Right renal cortex interstitium (tissue), 3 donors: ENCODE data around the gene PRDM16. TPM values are rescaled to one million over a fixed set of nuclear protein-coding genes. Genes with fewer than 3 reads are reported as not detected.
A peak's percentile ranks its signal among the peaks of the same experiment; 100 is the strongest.

Experiments used
- DNase-seq, 3 donors: peaks; one replicate each; pipeline ENCODE4 v3.0.0-alpha.2; 2013; ENCODE audit warnings: low read depth in 3 of 3, low spot score in 2 of 3
- polyA plus RNA-seq, 3 donors: library from polyadenylated mRNA; unstranded; fragments of 120-200 nt; gene quantifications; one replicate each; pipeline ENCODE4 v1.2.1, GENCODE V29; 2013; ENCODE audit not compliant: insufficient read length in 3 of 3

The PRDM16 gene
- polyA plus RNA-seq, 3 donors = 4.8 to 6.6 (median 6.4) TPM

DNA sequence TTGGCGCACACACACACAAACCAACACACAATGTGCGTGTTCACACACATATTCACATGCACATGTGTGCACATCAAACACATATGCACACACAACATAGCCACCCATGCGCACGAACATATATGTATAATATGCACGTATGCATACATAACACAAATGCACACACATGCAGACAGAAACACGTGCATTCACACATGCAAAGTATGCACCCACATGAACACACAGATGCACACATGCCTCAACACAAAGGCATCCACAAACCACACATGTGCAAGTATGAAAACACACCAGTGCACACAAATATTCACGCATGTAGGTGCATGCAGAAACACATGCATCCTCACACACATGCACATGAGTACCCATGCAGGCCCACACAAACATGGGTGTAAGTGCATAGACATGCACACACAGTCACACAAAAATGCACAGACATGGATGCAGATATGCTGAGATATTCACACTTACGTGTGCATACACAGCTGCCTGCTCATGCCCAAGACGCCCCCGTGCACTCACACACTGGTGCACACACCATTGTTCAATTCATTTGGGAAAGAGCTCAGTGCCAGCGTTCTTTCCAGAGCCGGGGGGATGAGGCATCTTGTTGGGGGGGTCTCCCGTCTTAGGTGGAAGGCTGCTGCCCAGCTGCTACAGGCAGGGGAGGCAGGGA, 332.7 kb downstream of the PRDM16 start:
- no peak for DNase-seq

DNA sequence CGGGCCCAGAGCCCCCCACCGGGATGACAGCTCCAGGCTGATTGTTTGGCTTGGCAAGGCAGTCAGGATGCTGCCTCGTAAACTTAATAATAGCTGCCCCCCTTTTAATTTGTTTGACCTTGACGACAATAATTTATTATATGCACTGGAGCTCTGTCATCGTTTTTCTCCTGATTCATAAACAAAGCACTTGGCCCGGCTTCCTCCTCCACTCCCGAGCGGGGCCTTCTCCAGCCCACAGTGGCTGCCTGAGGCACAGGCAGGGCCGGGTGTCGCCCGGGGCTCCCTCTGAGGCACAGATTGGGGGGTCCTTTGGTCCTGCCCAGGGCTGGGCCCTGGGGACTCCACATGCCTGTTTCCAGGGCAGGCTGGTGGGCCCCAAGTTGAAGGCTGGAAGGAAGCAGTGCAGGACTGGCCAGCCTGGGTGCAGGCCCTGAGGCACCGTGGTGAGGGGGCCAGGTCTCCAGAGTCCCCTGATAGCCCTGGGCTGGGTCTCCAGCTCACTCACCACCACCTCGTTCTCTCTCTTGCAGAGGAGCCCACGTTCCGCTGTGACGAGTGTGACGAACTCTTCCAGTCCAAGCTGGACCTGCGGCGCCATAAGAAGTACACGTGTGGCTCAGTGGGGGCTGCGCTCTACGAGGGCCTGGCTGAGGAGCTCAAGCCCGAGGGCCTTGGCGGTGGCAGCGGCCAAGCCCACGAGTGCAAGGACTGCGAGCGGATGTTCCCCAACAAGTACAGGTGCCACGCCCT, 333.4 kb downstream of the PRDM16 start:
- DNase-seq = peak; percentile 33 to 56 (median 54)

DNA sequence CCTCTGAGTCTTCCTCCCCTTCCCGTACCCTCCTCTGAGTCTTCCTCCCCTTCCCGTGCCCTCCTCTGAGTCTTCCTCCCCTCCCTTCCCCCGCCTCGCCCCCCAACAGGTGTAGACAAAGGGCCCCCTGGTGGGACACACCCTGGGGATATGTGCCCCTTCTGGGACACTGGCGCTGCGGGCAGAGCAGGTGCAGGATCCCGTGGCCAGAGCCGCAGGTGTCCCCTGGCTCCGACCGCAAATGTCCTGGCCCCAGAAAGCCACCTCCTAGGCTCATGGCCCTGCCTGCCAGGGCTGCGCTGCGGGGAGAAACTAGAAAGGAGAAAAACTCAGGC, 334.0 kb downstream of the PRDM16 start:
- no peak for DNase-seq

DNA sequence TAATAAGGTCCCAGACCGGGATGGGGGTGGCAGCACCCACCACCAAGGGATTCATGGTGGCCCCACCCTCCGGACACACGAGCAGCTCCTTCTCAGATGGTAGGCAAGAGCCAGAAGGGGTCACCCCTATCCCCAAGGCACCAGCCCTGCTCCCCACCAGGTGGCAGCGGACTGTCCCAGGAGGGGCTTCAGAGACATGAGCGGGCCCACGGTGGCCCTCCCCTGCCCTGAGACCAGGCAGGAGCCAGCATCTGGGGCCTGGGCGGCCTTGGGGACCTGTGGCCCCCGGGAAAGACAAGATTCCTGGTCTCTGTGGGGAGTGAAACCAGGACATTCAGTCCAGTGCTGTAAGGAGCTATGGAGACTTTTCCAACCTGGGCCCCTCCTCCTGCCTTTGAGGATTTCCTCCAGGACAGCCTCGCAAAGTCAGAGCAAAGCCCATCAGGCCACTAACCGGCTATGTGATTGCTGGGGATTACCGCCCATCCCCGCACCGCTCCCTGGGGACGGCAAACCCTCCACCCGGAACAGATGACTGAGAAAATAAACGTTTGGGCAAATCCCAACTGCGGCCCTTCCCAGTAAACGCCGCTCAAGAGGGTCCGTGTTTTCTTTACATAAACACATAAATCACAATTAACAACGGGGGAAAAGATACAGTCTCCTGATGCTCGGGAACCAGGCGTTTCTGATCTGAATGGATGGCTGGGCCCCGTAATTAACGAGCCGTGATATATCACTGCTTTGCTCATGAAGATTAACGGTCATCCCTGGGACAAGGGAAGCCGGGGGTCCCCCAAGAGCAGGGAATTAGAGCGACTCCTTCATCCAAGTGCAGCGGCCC, 334.6 kb downstream of the PRDM16 start:
- no peak for DNase-seq

DNA sequence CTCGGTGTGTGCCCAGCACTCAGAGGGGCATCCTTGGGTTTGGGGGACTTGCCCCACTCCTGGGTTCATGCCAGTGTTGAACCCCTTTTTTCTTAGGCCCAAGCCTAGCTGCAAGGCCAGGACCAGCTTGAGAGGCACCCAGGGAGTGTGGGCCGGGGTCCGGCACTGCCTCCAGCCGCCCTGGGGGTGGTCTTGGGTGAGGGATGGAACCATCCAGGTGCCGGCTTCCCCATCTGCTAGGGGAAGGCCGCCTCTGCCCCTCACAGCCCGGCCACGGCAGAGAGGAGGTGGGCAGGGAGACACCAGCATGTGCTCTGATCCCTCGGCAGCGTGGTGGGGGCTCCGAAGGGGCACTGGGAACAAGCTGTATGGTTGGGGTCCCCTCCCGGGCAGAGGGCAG, 335.3 kb downstream of the PRDM16 start:
- DNase-seq = no peak

DNA sequence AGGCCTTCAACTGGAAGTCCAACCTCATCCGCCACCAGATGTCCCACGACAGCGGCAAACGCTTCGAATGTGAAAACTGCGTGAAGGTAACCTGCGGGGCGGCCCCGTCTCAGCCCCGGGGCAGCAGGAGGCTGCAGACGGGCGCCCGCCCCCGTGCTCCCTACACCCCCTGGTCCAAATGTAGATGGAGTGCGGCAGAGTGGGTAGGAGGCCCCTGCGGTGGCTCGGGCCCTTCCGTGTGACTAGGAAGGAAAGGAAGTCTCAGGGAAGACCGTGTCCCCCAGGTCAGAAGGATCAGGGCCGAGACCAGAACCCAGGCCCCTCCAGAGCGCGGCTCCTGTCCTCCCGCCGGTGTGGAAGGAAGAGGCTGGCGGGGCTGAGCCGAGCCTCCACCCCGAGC, 335.8 kb downstream of the PRDM16 start:
- DNase-seq = no peak

DNA sequence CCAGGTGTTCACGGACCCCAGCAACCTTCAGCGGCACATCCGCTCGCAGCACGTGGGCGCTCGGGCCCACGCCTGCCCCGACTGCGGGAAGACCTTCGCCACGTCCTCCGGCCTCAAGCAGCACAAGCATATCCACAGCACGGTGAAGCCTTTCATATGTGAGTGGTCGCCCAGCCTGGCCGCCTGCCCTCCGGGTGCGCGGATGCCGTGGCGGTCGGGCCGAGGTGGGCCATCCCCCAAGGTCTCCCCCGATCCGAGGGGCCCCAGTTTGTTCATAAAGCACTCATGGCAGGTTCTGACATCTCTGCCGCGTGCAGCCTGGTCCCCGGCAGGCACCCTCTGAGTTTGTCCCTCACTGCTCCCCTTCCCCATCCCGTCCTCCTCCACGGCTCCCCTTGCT, 336.5 kb downstream of the PRDM16 start:
- no peak for DNase-seq

DNA sequence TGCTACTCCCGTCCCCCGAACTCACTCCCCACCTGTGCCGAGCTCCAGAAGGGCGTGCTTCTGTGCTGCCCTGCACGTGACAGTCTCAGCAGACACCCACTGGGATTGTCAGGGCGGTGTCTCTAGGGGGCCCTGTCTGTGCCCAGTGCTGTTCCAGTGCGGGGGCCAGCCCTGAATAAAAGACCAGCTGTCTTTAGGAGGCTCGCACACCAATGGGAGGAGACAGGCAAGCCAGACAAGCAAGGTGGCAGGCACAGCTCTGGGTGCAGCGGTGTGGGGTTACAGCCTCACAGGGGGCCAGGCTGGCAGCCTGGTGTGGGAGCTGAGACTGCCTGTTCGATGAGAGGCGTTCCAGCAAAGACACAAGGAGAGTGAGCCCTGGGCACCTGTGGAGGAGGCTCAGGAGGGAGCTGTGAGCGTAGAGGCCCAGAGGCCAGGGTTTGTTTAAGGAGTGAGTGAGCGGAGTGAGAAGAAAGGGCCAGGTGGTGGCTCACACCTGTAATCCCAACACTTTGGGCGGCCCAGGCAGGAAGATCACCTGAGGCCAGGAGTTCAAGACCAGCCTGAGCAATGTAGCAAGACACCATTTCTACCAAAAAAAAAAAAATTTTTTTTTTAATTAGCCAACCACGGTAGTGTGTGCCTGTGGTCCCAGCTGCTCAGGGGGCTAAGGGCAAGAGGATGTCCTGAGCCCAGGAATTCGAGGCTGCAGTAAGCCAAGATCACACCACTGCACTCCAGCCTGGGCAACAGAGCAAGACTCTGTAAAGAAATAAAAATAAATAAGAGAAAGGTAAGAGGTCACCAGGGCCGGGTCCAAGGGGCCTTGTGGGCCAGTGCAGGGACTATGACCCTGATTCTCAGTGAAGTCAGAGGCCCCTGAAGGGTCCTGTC, 337.2 kb downstream of the PRDM16 start:
- DNase-seq = no peak

DNA sequence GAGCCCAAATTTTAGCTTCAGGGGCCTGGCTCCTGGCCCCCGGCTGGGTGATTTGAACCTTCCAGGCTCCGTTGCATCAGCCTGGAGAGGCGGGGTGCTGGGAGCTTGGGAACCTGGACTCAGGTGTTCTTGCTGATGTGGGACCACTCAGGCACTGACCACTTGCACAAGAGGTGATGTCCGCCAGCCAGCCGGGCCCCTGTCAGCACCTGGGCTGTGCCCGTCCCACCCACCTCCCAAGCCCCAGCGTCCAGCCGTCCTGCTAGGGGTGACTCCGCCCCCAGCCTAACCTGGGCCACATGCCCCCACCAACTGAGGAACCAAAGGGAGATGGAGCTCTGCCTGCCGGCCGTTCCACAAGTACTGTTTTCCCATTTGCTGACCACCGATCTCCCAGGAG, 338.0 kb downstream of the PRDM16 start:
- DNase-seq = no peak

DNA sequence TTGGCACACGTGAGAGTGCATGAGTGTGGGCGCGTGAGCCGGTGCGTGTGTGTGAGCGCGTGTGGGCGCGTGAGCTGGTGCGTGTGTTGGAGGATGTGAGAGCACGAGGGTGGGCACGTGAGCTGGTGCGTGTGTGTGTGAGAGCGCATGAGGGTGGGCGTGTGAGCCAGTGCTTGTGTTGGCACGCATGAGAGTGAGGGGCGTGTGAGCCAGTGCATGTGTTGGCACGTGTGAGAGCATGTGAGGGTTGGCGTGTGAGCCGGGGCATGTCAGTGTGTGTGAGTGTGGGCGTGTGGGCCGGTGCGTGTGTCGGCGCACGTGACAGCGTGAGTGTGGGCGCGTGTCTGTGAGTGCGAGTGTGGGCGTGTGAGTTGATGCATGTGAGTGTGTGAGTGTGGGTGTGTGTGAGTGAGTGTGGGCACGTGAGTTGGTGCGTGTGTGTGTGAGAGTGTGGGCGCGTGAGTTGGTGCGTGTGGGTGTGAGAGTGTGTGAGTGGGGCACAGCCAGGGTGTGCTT, 339.8 kb downstream of the PRDM16 start:
- no peak for DNase-seq

DNA sequence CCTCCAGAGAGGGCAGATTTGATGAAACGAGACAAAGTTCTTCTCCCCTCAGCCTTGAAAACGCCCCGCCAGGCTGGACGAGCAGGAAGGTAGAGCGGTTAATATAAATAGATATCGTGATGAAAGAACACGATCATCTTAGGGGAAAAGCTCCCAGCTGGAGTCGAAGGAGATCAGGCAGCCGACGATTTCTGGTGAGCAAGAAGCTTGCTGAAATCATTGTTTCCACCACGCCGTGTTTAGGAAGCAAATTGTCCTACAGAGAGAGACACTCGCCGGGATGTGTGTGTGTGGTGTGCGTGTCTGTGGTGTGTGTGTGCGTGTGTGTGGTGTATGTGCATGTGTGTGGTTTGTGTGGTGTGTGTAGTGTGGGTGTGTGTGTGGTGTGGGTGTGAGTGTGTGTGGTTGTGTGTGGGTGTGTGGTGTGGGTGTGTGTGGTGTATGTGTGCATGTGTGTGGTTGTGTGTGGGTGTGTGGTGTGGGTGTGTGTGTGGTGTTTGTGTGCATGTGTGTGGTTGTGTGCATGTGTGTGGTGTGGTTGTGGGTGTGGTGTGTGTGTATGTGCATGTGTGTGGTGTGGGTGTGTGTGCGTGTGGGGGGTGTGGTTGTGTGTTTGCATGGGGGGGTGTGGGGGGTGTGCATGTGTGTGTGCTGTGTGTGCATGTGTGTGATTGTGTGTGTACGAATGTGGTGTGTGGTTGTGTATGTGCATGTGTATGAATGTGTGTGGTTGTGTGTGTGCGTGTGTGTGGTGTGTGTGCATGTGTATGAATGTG, 340.6 kb downstream of the PRDM16 start:
- no peak for DNase-seq

DNA sequence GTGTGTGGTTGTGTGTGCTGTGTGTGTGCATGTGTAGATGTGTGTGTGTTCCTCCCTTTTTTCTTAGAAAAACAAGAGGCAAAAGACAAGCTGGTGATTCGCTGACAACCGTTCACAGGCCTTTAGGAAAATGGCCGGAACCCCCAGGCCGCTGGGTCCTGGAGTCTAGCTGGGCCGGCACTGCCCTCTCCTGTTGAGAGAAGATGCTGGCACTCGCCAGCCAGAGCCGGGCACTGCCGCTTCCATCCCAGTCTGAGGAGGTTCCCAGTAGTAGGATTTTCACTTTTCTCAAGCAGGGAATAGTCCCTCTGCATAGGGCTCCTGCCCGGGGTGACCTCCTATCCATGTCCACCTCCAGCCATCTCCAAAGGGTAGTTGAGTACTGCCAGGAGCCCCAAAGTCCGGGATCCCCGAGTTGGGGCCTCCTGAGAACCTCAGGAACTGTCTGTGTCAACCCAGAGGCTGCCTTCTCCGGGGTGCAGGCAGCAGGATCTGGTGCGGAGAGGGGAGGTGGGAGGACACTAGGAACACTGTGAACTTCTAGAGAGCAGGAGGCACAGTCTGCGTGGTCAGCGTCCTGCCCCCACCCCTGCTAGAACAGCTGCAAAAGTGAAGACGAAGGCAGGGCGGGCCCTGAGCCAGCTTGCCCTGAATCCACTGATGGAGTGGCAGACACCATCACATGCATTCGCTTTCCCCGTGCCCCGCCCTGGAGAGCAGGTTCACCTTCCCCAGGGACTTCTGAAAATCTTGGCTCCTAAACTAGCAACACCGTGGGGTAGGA, 341.3 kb downstream of the PRDM16 start:
- peak in 2 of 3 donors; percentile 47 to 59 for DNase-seq

DNA sequence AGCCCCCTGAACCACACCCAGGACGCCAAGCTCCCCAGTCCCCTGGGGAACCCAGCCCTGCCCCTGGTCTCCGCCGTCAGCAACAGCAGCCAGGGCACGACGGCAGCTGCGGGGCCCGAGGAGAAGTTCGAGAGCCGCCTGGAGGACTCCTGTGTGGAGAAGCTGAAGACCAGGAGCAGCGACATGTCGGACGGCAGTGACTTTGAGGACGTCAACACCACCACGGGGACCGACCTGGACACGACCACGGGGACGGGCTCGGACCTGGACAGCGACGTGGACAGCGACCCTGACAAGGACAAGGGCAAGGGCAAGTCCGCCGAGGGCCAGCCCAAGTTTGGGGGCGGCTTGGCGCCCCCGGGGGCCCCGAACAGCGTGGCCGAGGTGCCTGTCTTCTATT, 342.8 kb downstream of the PRDM16 start:
- DNase-seq = no peak

DNA sequence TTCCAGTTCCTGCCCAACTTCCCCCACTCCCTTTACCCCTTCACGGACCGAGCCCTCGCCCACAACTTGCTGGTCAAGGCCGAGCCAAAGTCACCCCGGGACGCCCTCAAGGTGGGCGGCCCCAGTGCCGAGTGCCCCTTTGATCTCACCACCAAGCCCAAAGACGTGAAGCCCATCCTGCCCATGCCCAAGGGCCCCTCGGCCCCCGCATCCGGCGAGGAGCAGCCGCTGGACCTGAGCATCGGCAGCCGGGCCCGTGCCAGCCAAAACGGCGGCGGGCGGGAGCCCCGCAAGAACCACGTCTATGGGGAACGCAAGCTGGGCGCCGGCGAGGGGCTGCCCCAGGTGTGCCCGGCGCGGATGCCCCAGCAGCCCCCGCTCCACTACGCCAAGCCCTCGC, 343.4 kb downstream of the PRDM16 start:
- no peak for DNase-seq

DNA sequence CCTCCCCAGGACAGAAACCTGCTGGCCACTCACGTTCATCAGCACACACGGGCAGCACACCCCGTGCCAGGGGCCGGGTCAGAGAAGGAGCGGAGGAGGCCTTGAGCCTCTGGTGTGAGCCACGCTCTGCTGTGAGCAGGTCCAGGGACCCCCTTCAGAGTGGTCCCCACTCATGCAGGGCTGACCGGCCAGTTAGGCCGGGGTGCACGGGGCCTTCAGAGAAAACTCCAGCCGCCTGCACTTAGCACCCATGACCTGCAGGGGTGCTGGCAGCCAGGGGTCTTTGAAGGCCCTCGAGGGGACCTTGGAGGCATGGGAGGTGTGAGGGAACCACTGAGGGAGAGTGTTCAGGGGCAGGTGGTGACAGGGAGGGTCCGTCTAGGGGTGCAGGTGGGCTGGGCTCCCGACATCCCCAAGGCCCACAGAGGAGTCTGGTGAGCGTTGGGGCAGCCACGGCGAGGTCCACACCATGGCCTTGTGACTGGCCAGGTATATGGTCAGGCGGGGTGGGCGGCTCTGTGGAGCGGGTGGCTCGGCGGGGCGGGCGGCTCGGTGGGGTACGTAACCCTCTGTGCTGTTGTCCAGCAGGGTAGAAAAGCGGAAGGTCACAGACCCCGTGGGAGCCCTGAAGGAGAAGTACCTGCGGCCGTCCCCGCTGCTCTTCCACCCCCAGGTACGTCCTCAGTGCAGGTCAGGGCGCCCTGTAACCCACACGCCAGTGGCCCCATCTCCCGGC, 345.1 kb downstream of the PRDM16 start:
- DNase-seq = no peak

DNA sequence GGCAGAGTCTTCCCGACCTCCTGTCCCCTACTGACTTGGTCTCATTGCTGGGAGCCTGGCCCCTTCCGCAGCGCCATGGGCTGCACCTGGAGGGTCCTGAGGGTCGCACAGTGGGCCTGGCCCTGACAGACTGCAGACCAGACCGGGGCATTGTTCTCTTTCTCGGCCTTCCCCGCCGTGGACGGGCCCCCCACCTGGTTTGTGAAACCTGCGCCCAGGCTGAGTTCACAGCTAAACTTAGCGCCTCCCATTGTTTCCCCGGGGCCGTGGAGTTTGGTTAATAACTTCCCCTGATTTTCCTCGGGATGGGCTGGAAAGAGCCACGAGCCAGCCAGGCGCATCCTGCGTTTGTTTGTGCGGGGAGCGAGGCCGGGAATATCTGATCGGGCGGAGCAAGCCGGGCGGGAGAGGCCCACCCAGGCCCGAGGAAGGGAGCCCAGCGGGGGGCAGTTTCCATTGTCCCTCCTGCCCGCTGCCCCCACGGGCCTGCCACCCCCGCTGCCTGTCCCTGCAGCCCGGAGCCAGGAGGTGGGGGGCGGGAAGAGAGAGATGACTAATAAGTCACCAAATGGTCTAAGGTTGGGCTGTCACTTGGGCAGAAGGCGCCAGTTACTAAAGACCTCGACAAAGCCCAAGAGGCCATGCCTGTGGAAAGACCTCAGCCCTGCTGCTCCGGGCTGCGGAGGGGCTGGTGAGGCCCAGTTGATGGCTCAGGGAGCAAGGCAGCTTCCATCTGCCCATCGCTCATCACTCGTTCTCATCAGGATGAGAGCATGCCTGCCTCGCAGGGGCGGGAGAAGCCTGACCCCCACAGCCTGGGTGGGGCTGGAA, 346.5 kb downstream of the PRDM16 start:
- DNase-seq = no peak

DNA sequence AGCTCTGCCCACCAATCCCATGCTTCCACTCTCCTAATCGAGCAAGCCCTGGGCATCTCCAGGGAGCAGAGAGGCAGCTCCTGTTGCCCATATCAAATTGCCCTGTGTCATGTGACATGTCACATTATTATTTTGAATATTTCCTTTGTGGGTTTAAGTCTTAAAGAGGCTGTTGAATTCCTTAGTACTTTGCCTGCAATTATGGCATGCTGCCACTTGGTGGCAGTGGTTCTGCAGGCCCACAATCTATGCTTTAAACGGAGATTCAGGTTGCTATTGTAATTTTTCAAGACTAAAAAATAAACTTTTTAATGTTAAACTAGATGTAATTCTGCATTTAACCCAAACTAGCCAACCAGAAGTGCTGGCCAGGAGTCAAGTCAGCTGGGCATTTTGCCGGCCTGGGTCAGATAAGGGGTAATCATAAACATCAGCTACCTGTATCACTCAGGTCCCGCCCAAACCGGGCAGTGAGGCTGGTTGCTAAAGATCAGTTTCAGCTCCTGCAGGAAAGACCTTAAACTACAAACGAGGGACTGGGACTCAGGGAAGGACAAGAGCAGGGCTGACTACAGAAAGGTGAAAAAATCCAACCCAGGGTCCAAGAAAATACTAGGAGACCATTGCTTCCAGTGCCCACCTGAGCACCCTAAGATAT, 348.2 kb downstream of the PRDM16 start:
- no peak for DNase-seq
